HG02938 (cell line): ENCODE measurements around the gene ARF6.
"Not testable (repeated sequence)": the region's sequence is repeated elsewhere in the genome, so short reads cannot be mapped to it uniquely, and the experiment has no call there.

Experiments
- ATAC-seq: cut with Tn5 transposase; IDR thresholded peaks from one replicate; pipeline ENCODE4 v1.9.1; 2021; ENCODE audit warnings: mild to moderate bottlenecking, moderate library complexity; ENCODE audit not compliant: unreplicated experiment

Gene ARF6

DNA sequence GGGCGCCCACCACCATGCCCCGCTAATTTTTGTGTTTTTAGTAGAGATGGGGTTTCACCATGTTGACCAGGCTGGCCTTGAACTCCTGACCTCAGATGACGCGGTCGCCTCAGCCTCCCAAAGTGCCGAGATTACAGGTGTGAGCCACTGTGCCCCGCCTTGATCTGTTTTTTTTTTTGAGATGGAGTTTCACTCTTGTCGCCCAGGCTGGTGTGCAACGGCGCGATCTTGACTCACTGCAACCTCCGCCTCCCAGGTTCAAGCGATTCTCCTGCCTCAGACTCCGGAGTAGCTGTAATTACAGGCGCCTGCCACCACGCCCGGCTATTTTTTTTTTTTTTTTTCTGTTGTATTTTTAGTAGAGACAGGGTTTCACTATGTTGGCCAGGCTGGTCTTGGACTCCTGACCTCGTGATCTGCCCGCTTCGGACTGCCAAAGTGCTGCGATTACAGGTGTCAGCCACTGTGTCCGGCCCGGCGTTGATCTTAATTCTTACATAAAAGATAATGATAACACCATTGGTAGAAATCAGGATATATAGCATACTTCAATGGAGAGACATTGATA, 9.9 kb downstream of the ARF6 start:
- ATAC-seq = not testable (repeated sequence)

DNA sequence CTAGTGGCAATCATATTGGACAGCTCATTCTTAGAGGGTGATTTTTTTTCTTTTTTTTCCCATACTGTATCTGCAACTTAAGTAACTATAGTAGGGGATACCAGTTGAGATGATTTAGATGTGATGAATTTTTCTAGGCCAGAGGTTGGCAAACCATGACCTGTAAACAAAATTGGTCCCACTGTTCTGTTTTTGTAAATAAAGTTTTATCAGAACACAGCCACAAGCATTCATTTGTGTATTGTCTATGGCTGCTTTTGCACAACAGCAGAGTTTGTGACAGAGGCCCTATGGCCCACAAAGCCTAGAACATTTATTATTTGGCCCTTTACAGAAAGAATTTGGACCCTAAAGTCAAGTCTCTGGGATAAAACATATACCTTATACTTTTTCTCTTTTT, 11.4 kb downstream of the ARF6 start:
- no peak for ATAC-seq

- ATAC-seq = no peak
Measured at GRCh38 chr14:49905989-49906388, 13.1 kb downstream of the ARF6 start.

GRCh38 chr14:49907186-49907585, 14.3 kb downstream of the ARF6 start:
- ATAC-seq = no peak

- no peak for ATAC-seq
Measured at GRCh38 chr14:49908433-49908782, 15.5 kb downstream of the ARF6 start.

DNA sequence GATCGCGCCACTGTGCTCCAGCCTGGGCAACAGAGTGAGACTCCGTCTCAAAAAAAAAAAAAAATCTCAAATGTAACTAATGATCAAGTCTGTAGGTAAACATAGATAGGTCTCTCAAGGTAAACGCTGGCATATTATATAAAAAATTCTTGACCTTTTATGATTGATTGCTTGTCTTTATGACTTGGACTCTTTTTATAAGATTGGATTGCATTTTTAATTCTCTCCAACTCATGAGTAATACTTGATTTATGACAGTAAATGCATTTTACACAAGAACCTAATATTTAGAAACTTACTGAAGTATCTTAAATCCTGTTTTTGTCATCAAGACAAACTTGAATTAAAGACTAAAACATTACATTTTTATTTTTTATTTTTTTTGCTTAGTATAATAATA, 16.1 kb downstream of the ARF6 start:
- ATAC-seq = no peak

DNA sequence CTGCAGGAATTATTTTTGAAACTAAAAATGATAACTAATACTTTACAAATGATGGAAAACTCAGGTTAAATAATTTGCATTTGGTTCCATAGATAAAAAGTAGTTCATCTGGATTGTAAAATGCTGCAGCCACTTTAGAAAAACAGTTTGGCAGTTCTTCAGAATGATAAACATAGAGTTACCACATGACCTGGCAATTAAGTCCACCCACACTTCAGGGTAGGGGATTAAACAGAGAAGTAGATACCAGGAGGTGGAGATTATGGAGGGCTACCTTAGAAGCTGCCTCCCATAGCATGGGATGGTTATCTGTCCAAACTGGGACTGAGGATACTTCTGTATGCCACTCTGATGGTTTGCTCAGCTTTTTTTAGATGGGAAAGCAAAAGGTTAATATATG, 22.2 kb downstream of the ARF6 start:
- no peak for ATAC-seq

DNA sequence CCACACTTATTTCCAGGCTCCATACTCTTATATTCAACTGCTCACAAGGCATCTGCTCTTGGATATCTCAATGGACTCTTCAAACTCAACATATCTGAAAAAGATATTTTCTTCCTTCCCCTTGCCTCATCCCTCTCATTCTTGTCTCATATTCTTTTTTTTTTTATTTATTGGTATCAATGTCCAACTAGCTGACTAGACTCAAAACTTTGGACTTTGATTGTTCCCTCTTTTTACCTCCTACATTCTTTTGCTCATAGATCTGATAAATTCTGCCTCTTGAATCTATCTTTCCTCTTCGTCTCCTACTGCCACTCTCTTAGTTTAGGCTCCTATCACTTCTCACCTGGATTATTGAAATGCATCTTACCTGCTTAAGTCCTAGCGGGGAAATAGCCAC, 25.8 kb downstream of the ARF6 start:
- ATAC-seq = no peak

DNA sequence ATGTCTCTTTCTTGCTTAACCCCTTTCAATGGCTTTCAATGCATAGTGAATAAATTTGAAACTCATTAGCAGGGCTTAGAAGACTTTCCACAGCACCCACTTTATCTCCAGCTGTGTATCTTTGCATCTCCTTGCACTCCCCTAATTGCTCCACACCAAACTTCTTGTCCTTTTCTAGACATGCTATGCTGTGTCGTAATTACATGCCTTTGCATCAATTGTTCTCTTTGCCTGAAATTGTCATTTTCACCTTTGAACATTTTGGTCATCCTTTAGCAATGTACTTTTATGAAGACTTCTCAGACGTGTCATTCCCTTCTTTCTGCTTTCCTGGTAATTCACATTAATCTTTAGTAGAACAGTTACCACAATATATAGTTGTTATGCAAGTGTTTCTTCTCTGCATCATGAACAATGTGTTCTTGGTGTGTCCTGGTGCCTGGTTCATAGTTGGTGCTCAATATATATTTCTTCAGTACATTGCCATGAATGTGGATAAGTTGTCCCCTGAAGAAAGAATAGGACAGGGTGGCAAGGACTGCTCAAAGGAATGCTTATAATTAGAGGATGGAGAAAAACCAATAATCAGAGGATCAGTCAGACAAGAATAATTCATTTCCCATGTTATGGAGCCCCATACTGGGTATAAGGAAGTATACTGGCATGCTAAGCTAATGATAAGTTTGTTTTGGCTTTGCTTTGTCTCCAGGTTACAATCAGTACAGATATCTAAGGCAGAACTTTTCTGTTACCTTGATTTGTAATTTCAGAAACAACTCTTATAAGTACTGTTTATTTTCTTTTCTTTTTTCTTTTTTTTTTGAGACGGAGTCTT, 27.2 kb downstream of the ARF6 start:
- no peak for ATAC-seq

DNA sequence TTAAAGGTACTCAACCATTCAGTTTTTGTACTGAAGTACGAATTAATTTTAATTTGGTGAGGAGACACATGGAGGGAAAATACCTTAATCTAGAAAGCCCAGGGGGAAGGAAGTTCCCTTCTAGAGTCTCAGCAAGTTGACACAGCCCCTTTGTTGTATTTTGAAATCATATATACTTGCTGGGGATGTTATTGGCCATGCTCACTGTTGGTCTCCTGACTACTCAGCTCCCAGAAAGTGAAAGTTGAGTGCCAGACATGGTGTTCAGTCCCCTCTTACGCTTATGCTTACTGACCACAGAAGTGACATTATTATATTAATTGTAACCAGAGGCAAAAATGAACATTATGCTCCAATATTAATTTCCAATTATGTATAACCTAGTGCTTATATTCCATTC, 28.1 kb downstream of the ARF6 start:
- no peak for ATAC-seq

GRCh38 chr14:49921401-49921800, 28.5 kb downstream of the ARF6 start:
- no peak for ATAC-seq

GRCh38 chr14:49923442-49923841, 30.6 kb downstream of the ARF6 start:
- ATAC-seq = no peak

- no peak for ATAC-seq
Measured at GRCh38 chr14:49923881-49924280, 31.0 kb downstream of the ARF6 start.

DNA sequence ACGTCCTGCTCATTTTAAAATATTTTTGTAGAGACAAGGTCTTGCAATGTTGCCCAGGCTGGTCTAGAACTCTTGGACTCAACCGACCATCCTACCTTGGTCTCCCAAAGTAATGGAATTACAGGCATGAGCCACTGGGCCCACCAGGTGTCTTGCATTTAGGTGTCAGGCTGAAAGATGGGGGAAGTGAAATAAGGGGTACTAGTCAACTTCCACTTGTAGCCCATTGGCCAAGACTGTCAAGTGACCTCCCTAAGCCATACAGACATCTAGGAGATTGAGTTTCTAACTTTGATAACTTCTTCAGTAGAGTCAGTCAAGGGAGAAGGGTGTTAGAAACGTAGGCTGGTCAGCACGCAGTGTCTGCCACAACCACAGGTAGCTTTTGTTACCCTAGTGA, 32.0 kb downstream of the ARF6 start:
- ATAC-seq = no peak

DNA sequence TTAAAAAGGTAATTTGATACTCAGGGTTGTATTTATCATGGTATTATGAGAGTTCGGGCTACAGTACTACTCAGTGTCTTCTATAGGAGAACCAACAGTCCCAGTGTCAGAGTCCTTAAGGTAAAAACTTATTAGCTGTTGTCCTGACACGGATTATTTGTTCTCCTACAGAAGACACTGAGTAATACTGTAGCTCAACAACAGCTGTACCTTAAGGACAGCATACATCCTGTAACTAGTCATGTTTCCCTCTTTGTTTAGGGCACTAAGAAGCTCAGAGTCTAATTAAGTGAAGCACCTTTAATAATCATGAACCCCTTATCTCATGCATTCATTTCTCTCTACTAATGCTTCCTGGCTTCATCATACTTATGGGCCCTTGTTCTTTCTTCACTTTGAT, 33.9 kb downstream of the ARF6 start:
- no peak for ATAC-seq

DNA sequence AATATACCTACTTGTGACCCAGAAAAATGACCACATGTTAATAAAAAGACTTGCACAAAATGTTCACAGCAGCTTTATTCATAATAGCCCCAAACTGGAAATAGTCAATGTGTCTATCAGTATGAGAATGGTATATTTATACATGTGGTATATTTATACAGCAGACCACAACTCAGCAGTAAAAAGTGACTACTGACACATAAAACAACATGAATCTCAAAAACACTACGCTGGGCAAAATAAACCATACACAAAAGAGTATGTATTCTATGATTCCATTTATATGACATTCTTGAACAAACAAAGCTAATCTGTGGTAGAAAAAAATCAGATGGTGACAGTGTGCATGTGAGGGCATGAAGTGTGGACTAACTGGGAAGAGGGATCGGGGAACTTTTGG, 35.1 kb downstream of the ARF6 start:
- no peak for ATAC-seq

- no peak for ATAC-seq
Measured at GRCh38 chr14:49930720-49931119, 37.8 kb downstream of the ARF6 start.

GRCh38 chr14:49931523-49931922, 38.6 kb downstream of the ARF6 start:
- no peak for ATAC-seq

GRCh38 chr14:49933128-49933527, 40.2 kb downstream of the ARF6 start:
- ATAC-seq = no peak

- ATAC-seq = no peak
Measured at GRCh38 chr14:49933704-49934103, 40.8 kb downstream of the ARF6 start.

DNA sequence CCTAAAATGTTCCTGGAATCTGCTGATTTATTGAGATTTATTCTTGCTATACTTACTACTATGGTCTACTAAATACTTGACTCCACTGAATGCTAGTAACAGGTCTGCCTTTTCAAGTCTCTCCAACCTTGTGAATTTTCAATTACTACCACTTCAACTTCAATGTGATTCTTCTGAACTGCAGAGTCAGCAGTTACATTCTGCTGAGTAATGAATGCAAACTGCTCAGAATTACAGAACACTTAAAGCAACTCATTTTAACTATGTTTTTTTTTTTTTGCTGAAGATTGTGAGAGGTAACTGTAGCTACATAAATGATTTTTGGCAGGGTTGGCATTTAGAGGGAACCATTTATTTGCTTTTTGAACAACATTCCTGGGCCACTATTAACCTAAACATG, 41.8 kb downstream of the ARF6 start:
- ATAC-seq = no peak

DNA sequence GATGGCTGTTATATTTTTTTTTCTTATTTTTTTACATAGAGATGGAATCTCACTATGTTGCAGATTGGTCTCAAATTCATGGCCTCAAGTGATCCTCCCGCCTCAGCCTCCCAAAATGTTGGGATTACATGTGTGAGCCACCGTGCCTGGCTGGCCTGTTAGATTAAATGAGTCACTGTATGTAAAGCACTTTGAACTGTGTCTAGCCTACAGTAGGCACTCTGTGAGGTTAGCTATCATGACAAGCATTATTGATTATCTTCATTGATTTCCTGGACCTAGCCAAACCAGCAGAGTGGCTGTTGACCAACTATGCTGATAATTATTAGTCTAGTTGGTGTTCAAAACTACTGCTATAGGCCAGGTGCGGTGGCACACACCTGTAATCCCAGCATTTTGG, 42.6 kb downstream of the ARF6 start:
- no peak for ATAC-seq

DNA sequence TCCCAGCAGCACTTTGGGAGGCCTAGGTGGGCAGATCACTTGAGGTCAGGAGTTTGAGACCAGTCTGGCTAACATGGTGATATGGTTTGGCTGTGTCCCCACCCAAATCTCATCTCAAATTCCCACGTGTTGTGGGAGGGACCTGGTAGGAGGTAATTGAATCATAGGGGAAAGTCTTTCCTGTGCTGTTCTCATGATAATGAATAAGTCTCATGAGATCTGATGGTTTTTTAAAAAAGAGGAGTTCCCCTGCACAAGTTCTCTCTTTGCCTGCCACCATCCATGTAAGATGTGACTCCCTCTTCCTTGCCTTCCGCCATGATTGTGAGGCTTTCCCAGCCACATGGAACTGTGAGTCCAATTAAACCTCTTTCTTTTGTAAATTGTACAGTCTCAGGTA, 43.4 kb downstream of the ARF6 start:
- ATAC-seq = not testable (repeated sequence)
